ENCODE results near the gene LMOD3.
A peak's percentile ranks its signal among the peaks of the same experiment; 100 is the strongest.

The LMOD3 gene

GRCh38 chr3:69088063-69088462, 34.3 kb downstream of the LMOD3 start:
- no peaks in the 10 kb centered on the region for H3K27me3 ChIP-seq
- H3K9me3 ChIP-seq, result no peaks in the 10 kb centered on the region
- peaks cover 73 to 84% of the 10 kb centered on the region in 2 experiments for H3K4me1 ChIP-seq (ENCODE audit: control insufficient read depth in 1 of 2, insufficient read depth in 1 of 2, low read depth in 1 of 2, low read length in 1 of 2)
- H3K36me3 ChIP-seq, result no peaks in the 10 kb centered on the region
- no peak overlapping the region for H3K27ac ChIP-seq
- TF ChIP-seq CTCF (IDR thresholded peaks at IDR 0.05), result no peak
- H3K4me3 ChIP-seq (ENCODE audit: low read depth in 1 of 2, low read length in 1 of 2), result no peak overlapping the region

GRCh38 chr3:69087030-69087791, 35.2 kb downstream of the LMOD3 start:
- peaks cover 68 to 84% of the 10 kb centered on the region in 2 experiments for H3K4me1 ChIP-seq (ENCODE audit: control insufficient read depth in 1 of 2, insufficient read depth in 1 of 2, low read depth in 1 of 2, low read length in 1 of 2)

GRCh38 chr3:69085833-69086722, 36.3 kb downstream of the LMOD3 start:
- Histone ChIP-seq H3K9me3 (no peaks in the 10 kb centered on the region), H3K4me1 (ENCODE audit: control insufficient read depth in 1 of 2, insufficient read depth in 1 of 2, low read depth in 1 of 2, low read length in 1 of 2) (peaks cover 57 to 75% of the 10 kb centered on the region in 2 experiments), H3K27me3 (no peaks in the 10 kb centered on the region), H3K36me3 (no peaks in the 10 kb centered on the region), H3K27ac (peak overlapping the region; percentile 92), H3K4me3 (ENCODE audit: low read depth in 1 of 2, low read length in 1 of 2) (peak overlapping the region; percentile 77 to 83)
- TF ChIP-seq CTCF (IDR thresholded peaks at IDR 0.05), result no peak

More at GRCh38 chr3:69087030-69087791, 35.2 kb downstream of the LMOD3 start:
- Histone ChIP-seq H3K36me3 (no peaks in the 10 kb centered on the region), H3K27ac (peak overlapping the region; percentile 92), H3K27me3 (no peaks in the 10 kb centered on the region), H3K9me3 (no peaks in the 10 kb centered on the region), H3K4me3 (ENCODE audit: low read depth in 1 of 2, low read length in 1 of 2) (peak overlapping the region; percentile 77 to 83)
- TF ChIP-seq CTCF (IDR thresholded peaks at IDR 0.05), result no peak

- Histone ChIP-seq H3K27me3 (no peaks in the 10 kb centered on the region), H3K9me3 (no peaks in the 10 kb centered on the region), H3K4me3 (ENCODE audit: low read depth in 1 of 2, low read length in 1 of 2) (peak overlapping the region; percentile 77 to 83), H3K36me3 (no peaks in the 10 kb centered on the region), H3K27ac (peak overlapping the region; percentile 92), H3K4me1 (ENCODE audit: control insufficient read depth in 1 of 2, insufficient read depth in 1 of 2, low read depth in 1 of 2, low read length in 1 of 2) (peaks cover 55 to 74% of the 10 kb centered on the region in 2 experiments)
- no peak for TF ChIP-seq CTCF (IDR thresholded peaks at IDR 0.05)
Measured at GRCh38 chr3:69085168-69085832, 37.1 kb downstream of the LMOD3 start.

Measured in neutrophil (primary cell).